ENCODE results near the gene TMEM258.

The TMEM258 gene

GRCh38 chr11:61826930-61827570, 34.7 kb upstream of the TMEM258 start:
- peak; percentile 63 for DNase-seq (ENCODE audit: low spot score)

- DNase-seq (ENCODE audit: low spot score): no peak
Observed at GRCh38 chr11:61820174-61820573, 27.8 kb upstream of the TMEM258 start.

GRCh38 chr11:61817471-61818202, 25.2 kb upstream of the TMEM258 start:
- DNase-seq (ENCODE audit: low spot score): no peak

- DNase-seq (ENCODE audit: low spot score): peak; percentile 98
Observed at GRCh38 chr11:61816736-61817455, 24.5 kb upstream of the TMEM258 start, which contains the start of gene FADS1. Gene FADS1, minus strand, starts transcription at chr11:61817003. Its CDS starts 74 bp downstream, at chr11:61816929.

GRCh38 chr11:61815790-61816735, 23.7 kb upstream of the TMEM258 start:
- DNase-seq (ENCODE audit: low spot score): peak; percentile 65

GRCh38 chr11:61814958-61815789, 22.8 kb upstream of the TMEM258 start:
- DNase-seq (ENCODE audit: low spot score): peak; percentile 97

- peak; percentile 71 for DNase-seq (ENCODE audit: low spot score)
Observed at GRCh38 chr11:61814247-61814957, 22.0 kb upstream of the TMEM258 start.

- no peak for DNase-seq (ENCODE audit: low spot score)
Observed at GRCh38 chr11:61812736-61813411, 20.5 kb upstream of the TMEM258 start.

- no peak for DNase-seq (ENCODE audit: low spot score)
Observed at GRCh38 chr11:61811831-61812230, 19.4 kb upstream of the TMEM258 start.

- DNase-seq (ENCODE audit: low spot score): no peak
Observed at GRCh38 chr11:61810671-61811175, 18.3 kb upstream of the TMEM258 start.

GRCh38 chr11:61806785-61807184, 14.4 kb upstream of the TMEM258 start:
- DNase-seq (ENCODE audit: low spot score): no peak

GRCh38 chr11:61805146-61805545, 12.7 kb upstream of the TMEM258 start:
- DNase-seq (ENCODE audit: low spot score): no peak

- no peak for DNase-seq (ENCODE audit: low spot score)
Observed at GRCh38 chr11:61803889-61804647, 11.7 kb upstream of the TMEM258 start.

- no peak for DNase-seq (ENCODE audit: low spot score)
Observed at GRCh38 chr11:61802605-61803004, 10.2 kb upstream of the TMEM258 start.

- no peak for DNase-seq (ENCODE audit: low spot score)
Observed at GRCh38 chr11:61800331-61801281, 8.2 kb upstream of the TMEM258 start.

- no peak for DNase-seq (ENCODE audit: low spot score)
Observed at GRCh38 chr11:61799665-61800284, 7.4 kb upstream of the TMEM258 start.
